OCI-LY7 (cell line): ENCODE measurements around the gene TFEB. TPM values are rescaled to one million over a fixed set of nuclear protein-coding genes. Genes with fewer than 3 reads are reported as not detected.

Experiments
- BruUV-seq: library from RNA; stranded (reverse); fragments of 400-500 nt; replicated peaks from 2 replicates; lab custom pipeline; 2021; lab: Mats Ljungman, UMichigan
- CTCF ChIA-PET: fragments of 300-600 bp; sonication (Branson Sonifier 250); formaldehyde crosslinking; loops from one replicate; lab custom pipeline; 2022; ENCODE audit warnings: antibody characterized with exemption; ENCODE audit not compliant: unreplicated experiment; lab: Charles Lee
- POLR2A ChIA-PET: fragments of 300-600 bp; sonication (Branson Sonifier 250); formaldehyde crosslinking; loops from one replicate; lab custom pipeline; 2022; ENCODE audit warnings: antibody characterized with exemption; lab: Charles Lee
- DNase-seq: peaks from one replicate; pipeline ENCODE4 v3.0.0-alpha.2; 2015; ENCODE audit warnings: low spot score
- H2AFZ ChIP-seq: fragments of 200-600 bp; sonication (generic), shearing (Covaris generic); 2 replicates; pipeline ENCODE4 v1.6.1; 2014; ENCODE audit warnings: mild to moderate bottlenecking, antibody characterized with exemption, low read length, moderate library complexity
- H3K27ac ChIP-seq: fragments of 200-600 bp; sonication (generic); 2 replicates; pipeline ENCODE4 v1.5.1; 2014; ENCODE audit warnings: mixed run types, low read depth, mild to moderate bottlenecking, moderate library complexity, low read length, inconsistent platforms; ENCODE audit not compliant: poor library complexity, severe bottlenecking
- H3K36me3 ChIP-seq: fragments of 200-600 bp; sonication (generic); 2 replicates; pipeline ENCODE4 v1.6.1; 2014; ENCODE audit warnings: mild to moderate bottlenecking, antibody characterized with exemption, low read length, moderate library complexity, mixed read lengths; ENCODE audit not compliant: insufficient read depth
- H3K4me1 ChIP-seq: fragments of 200-600 bp; sonication (generic); 2 replicates; pipeline ENCODE4 v1.5.1; 2014; ENCODE audit warnings: mild to moderate bottlenecking, low read length; ENCODE audit not compliant: insufficient read depth, poor library complexity, severe bottlenecking
- H3K4me2 ChIP-seq: fragments of 200-600 bp; sonication (generic); 2 replicates; pipeline ENCODE4 v1.6.1; 2014; ENCODE audit warnings: mild to moderate bottlenecking, low read length
- H3K4me3 ChIP-seq: fragments of 200-600 bp; sonication (generic); 2 replicates; pipeline ENCODE4 v1.5.1; 2014; ENCODE audit warnings: mild to moderate bottlenecking, low read depth, low read length; ENCODE audit not compliant: poor library complexity, severe bottlenecking
- H3K79me2 ChIP-seq: fragments of 200-600 bp; sonication (generic); 2 replicates; pipeline ENCODE4 v1.6.1; 2016; ENCODE audit warnings: low read depth, mild to moderate bottlenecking, low read length, moderate library complexity, mixed read lengths; ENCODE audit not compliant: insufficient read depth
- H3K9me2 ChIP-seq: fragments of 200-600 bp; sonication (generic); 2 replicates; pipeline ENCODE4 v1.6.1; 2016; ENCODE audit warnings: mild to moderate bottlenecking, low read length, mixed read lengths; ENCODE audit not compliant: insufficient read depth
- H3K9me3 ChIP-seq: fragments of 200-600 bp; sonication (generic); 2 replicates; pipeline ENCODE4 v1.6.1; 2014; ENCODE audit warnings: mild to moderate bottlenecking, mixed run types, low read length, mixed read lengths
- H4K20me1 ChIP-seq: fragments of 200-600 bp; sonication (generic); 2 replicates; pipeline ENCODE4 v1.6.1; 2014; ENCODE audit warnings: mild to moderate bottlenecking, antibody characterized with exemption, low read length, moderate library complexity, mixed read lengths; ENCODE audit not compliant: insufficient read depth
- CTCF ChIP-seq: fragments of 200-600 bp; sonication (generic); conservative IDR thresholded peaks from 2 replicates; pipeline ENCODE4 v1.5.1; 2014; ENCODE audit warnings: mild to moderate bottlenecking, antibody characterized with exemption, low read length, moderate library complexity, mixed read lengths
- EZH2phosphoT487 ChIP-seq: fragments of 200-600 bp; sonication (generic); IDR thresholded peaks from 2 replicates; pipeline ENCODE4 v1.6.1; 2018; ENCODE audit warnings: low read depth, borderline replicate concordance, mild to moderate bottlenecking, mixed run types, antibody characterized with exemption, low read length, moderate library complexity, mixed read lengths
- intact Hi-C: fragments of 100-400 bp; cut with micrococcal nuclease; formaldehyde crosslinking; loops from one replicate; pipeline ENCODE4 v1.10.0; 2022; ENCODE audit not compliant: unreplicated experiment
- total RNA-seq, 2 experiments: library from RNA; depleted of rRNA in 1 of 2; stranded (reverse); fragments of >200 nt in 1 of 2; shearing (Covaris generic) in 1 of 2; gene quantifications; 2 replicates each; pipeline ENCODE4 v1.2.3, GENCODE V29; 2014 to 2022

TFEB gene
- total RNA-seq, 2 experiments from 2014 or later, result 36.8 to 60.0 TPM

- H4K20me1 ChIP-seq, result no peaks in the 10 kb centered on the region
- H3K4me1 ChIP-seq, result peaks cover 40% of the 10 kb centered on the region
- CTCF ChIA-PET, result no interaction called here
- intact Hi-C loops, result loop anchor here (5.0 to 10.0 kb wide), 2 partner anchors 434 to 672 kb away; partner anchors contain the start of genes MRPS10 and TRERF1
- H3K9me2 ChIP-seq, result no peaks in the 10 kb centered on the region
- no peak overlapping the region for H2AFZ ChIP-seq
- TF ChIP-seq EZH2phosphoT487, result no peak
- no peak for TF ChIP-seq CTCF
- no TSS peak for BruUV-seq
- no peak overlapping the region for H3K27ac ChIP-seq
- H3K4me3 ChIP-seq, result no peak overlapping the region
- POLR2A ChIA-PET, result interaction anchor here (0.7 kb wide), 2 partner anchors 23 to 261 kb away, joined by 3 read pairs; no protein-coding TSS in a partner anchor
- no peaks in the 10 kb centered on the region for H3K36me3 ChIP-seq
- peaks cover 7% of the 10 kb centered on the region; the same call in 1 of the 2 replicates for H3K79me2 ChIP-seq
- DNase-seq, result no peak
- H3K9me3 ChIP-seq, result no peaks in the 10 kb centered on the region
- no peak overlapping the region for H3K4me2 ChIP-seq
Observed at GRCh38 chr6:41783106-41783780, 47.8 kb upstream of the TFEB start.

- Histone ChIP-seq H3K4me1 (peaks cover 40% of the 10 kb centered on the region), H3K4me3 (peak overlapping the region; percentile 83), H4K20me1 (no peaks in the 10 kb centered on the region), H3K4me2 (peak overlapping the region; percentile 69), H3K79me2 (no peaks in the 10 kb centered on the region; the same call in 1 of the 2 replicates), H3K9me2 (no peaks in the 10 kb centered on the region), H3K9me3 (no peaks in the 10 kb centered on the region), H3K27ac (no peak overlapping the region), H2AFZ (peak overlapping the region; percentile 15; the same call in 1 of the 2 replicates), H3K36me3 (no peaks in the 10 kb centered on the region)
- intact Hi-C loops, result loop anchor here (2.0 to 10.0 kb wide), 3 partner anchors 385 to 673 kb away; partner anchors contain the start of genes MRPS10 and TRERF1
- ChIA-PET POLR2A (interaction anchor here (0.7 to 1.0 kb wide), 4 partner anchors 47 to 827 kb away, joined by 3 to 4 read pairs (median 3); no protein-coding TSS in a partner anchor), CTCF (interaction anchor here (0.5 to 0.6 kb wide), 2 partner anchors 195 to 228 kb away, joined by 3 read pairs; no protein-coding TSS in a partner anchor)
- no peak for DNase-seq
- TF ChIP-seq EZH2phosphoT487 (no peak), CTCF (no peak)
- no TSS peak for BruUV-seq
Observed at GRCh38 chr6:41781366-41781730, 45.9 kb upstream of the TFEB start.
